Activated T-cell treated with anti-CD3 and anti-CD28 coated beads, Interleukin-2, amount 50 U/mL, for 24 hours (primary cell): ENCODE data around the gene MYBPC2.

Experiments used
- DNase-seq: peaks from one replicate; pipeline ENCODE4 v3.0.0-alpha.2; 2020
- H3K27ac Mint-ChIP-seq: 2 replicates; pipeline ENCODE4 v1.8.0; 2020; ENCODE audit warnings: mild to moderate bottlenecking, mixed read lengths
- H3K27me3 Mint-ChIP-seq: 2 replicates; pipeline ENCODE4 v1.8.0; 2020; ENCODE audit warnings: mixed read lengths
- H3K36me3 Mint-ChIP-seq: 2 replicates; pipeline ENCODE4 v1.8.0; 2020; ENCODE audit warnings: low read depth, mixed read lengths
- H3K4me1 Mint-ChIP-seq: 2 replicates; pipeline ENCODE4 v1.8.0; 2020; ENCODE audit warnings: low read depth, mixed read lengths
- H3K4me3 Mint-ChIP-seq: 2 replicates; pipeline ENCODE4 v1.8.0; 2020; ENCODE audit warnings: mild to moderate bottlenecking, moderate library complexity, mixed read lengths
- H3K9me3 Mint-ChIP-seq: 2 replicates; pipeline ENCODE4 v1.8.0; 2020; ENCODE audit warnings: mixed read lengths

The MYBPC2 gene

DNA sequence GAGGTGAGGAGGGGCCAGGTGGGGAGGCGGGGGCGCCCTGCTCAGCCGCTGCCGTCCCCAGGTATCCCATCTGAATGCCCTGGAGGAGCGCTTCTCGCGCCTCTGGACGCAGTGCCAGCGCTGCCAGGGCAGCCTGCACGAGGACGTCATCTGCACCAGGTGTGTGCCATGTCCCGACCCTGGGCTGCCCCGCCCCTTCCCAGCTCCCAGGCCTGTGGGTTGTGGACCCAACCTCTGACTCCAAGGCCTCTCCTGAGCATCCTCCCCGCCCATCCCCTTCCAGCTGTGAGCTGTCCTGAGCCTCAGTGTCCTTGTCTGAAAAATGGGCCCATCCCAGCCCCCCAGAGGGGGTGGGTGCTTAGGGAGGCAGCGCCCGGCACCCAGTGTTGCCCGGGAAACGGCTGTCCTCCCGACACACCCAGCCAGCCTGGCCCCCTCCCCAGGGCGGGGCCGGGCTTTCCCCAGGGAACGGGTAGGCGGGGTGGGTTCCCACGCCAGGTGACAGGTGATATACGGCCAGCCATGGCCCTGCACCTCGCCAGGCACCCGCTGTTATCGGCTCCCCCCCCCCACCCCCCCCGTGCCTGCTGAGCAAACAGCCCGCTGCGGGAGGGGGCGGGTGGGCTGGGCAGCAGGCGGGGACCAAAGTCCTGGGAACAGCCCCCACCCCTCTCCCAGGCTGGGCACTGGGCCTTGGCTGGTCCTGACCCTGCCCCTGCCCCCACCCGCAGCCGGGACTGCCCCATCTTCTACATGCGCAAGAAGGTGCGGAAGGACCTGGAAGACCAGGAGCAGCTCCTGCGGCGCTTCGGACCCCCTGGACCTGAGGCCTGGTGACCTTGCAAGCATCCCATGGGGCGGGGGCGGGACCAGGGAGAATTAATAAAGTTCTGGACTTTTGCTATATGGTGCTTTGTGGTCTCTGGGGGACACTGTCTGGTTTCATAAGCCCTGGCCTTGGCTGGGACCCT is 15.3 kb upstream of the MYBPC2 start:
- H3K27me3 Mint-ChIP-seq = peaks cover 36% of the 10 kb centered on the region
- no peak overlapping the region for H3K27ac Mint-ChIP-seq
- H3K4me1 Mint-ChIP-seq = peaks cover 18% of the 10 kb centered on the region
- no peak for DNase-seq
- no peaks in the 10 kb centered on the region for H3K9me3 Mint-ChIP-seq
- peaks cover 42% of the 10 kb centered on the region for H3K36me3 Mint-ChIP-seq
- H3K4me3 Mint-ChIP-seq = no peak overlapping the region

DNA sequence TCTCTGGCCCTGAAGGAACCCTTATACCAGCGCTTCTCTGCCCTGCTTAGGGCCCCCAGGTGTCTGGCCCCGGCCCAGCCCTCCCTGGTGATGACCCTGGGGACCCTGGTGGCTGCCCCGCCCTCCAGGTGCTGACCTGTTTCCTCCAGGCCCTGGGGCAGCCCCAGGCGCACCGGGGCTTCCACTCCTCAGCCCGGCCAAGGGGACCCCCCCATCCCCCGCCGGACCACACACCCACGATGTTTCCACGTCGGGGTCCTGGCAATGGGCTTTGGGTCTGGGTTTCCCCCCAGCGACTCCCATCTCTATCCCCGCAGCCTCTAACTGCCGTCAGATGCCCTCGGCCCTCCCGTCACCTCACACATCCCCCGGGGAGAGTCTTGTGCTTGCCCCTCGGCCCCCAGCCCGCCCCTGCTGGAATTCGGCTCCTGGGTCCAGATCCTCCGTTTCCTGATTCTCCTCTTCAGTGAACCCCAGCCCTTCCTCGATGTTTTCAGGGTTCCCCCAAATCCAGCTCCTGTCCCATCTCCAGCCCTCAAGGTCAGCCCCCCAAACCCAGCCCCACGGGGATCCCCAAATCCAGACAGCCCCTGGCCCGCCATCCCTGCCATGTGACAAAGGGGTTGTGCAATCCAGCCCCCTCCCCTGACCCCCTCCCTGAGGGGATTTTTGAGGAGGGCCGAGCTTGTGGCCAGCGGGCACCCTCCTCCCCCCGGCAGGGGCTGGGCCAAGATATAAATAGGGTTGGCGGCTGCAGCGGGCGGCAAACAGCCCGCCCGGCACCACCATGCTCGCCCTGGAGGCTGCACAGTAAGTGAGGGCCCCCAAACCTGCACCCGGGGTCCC is 14.3 kb upstream of the MYBPC2 start, which contains the start of gene SPIB:
Gene SPIB, plus strand, starts transcription at position 763 of the 846 bp plus-strand sequence. Its CDS starts 25 bp downstream, at position 788.
- Mint-ChIP-seq H3K4me3 (no peak within 1 kb of the TSS), H3K27ac (peak within 1 kb of the TSS; percentile 15), H3K9me3 (no peaks in the 10 kb centered on the region), H3K36me3 (peaks cover 33% of the 10 kb centered on the region), H3K27me3 (peaks cover 39% of the 10 kb centered on the region), H3K4me1 (peaks cover 18% of the 10 kb centered on the region)
- DNase-seq = no peak

GRCh38 chr19:50419022-50419579 is 13.6 kb upstream of the MYBPC2 start:
- H3K27ac Mint-ChIP-seq = peak overlapping the region; percentile 15
- DNase-seq = no peak
- peaks cover 26% of the 10 kb centered on the region for H3K36me3 Mint-ChIP-seq
- peaks cover 18% of the 10 kb centered on the region for H3K4me1 Mint-ChIP-seq
- H3K4me3 Mint-ChIP-seq = no peak overlapping the region
- no peaks in the 10 kb centered on the region for H3K9me3 Mint-ChIP-seq
- H3K27me3 Mint-ChIP-seq = peaks cover 43% of the 10 kb centered on the region

GRCh38 chr19:50419580-50420035 is 13.1 kb upstream of the MYBPC2 start:
- Mint-ChIP-seq H3K27me3 (peaks cover 44% of the 10 kb centered on the region), H3K36me3 (peaks cover 21% of the 10 kb centered on the region), H3K4me3 (no peak overlapping the region), H3K4me1 (peaks cover 13% of the 10 kb centered on the region), H3K9me3 (no peaks in the 10 kb centered on the region), H3K27ac (no peak overlapping the region)
- DNase-seq = no peak

GRCh38 chr19:50420127-50420526 is 12.6 kb upstream of the MYBPC2 start:
- Mint-ChIP-seq H3K36me3 (peaks cover 16% of the 10 kb centered on the region), H3K27ac (no peak overlapping the region), H3K4me3 (no peak overlapping the region), H3K27me3 (peaks cover 44% of the 10 kb centered on the region), H3K4me1 (peaks cover 12% of the 10 kb centered on the region), H3K9me3 (no peaks in the 10 kb centered on the region)
- DNase-seq = no peak

- H3K36me3 Mint-ChIP-seq = peaks cover 12% of the 10 kb centered on the region
- H3K4me3 Mint-ChIP-seq = no peak overlapping the region
- H3K27me3 Mint-ChIP-seq = peaks cover 44% of the 10 kb centered on the region
- no peaks in the 10 kb centered on the region for H3K9me3 Mint-ChIP-seq
- H3K27ac Mint-ChIP-seq = no peak overlapping the region
- DNase-seq = no peak
- peaks cover 12% of the 10 kb centered on the region for H3K4me1 Mint-ChIP-seq
Observed at GRCh38 chr19:50420808-50421207, 11.9 kb upstream of the MYBPC2 start.

GRCh38 chr19:50422397-50423278 is 10.1 kb upstream of the MYBPC2 start:
- Mint-ChIP-seq H3K36me3 (peaks cover 8% of the 10 kb centered on the region), H3K27ac (no peak overlapping the region), H3K27me3 (peaks cover 44% of the 10 kb centered on the region), H3K4me1 (peaks cover 14% of the 10 kb centered on the region), H3K9me3 (no peaks in the 10 kb centered on the region), H3K4me3 (no peak overlapping the region)
- DNase-seq = no peak

GRCh38 chr19:50423279-50424113 is 9.2 kb upstream of the MYBPC2 start:
- H3K9me3 Mint-ChIP-seq = no peaks in the 10 kb centered on the region
- no peak overlapping the region for H3K4me3 Mint-ChIP-seq
- H3K27ac Mint-ChIP-seq = no peak overlapping the region
- peaks cover 41% of the 10 kb centered on the region for H3K27me3 Mint-ChIP-seq
- H3K36me3 Mint-ChIP-seq = peaks cover 4% of the 10 kb centered on the region
- DNase-seq = no peak
- peaks cover 14% of the 10 kb centered on the region for H3K4me1 Mint-ChIP-seq

DNA sequence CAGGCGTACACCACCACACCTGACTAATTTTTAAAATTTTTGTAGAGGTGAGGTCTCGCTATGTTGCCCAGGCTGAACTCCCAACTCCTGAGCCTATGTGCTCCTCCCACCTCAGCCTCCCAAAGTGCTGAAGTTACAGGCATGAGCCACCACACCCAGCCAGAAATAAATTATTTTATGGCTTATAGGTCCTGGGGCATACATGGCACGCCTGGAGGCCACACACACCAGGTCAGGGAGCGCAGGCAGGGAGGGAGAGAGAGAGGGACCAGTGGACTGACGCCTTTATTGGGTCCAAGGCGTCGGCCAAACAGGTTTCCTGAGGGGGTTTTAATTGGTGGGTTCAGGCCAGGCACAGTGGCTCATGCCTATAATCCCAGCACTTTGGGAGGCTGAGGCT is 7.1 kb upstream of the MYBPC2 start:
- Mint-ChIP-seq H3K9me3 (no peaks in the 10 kb centered on the region), H3K4me1 (peaks cover 2% of the 10 kb centered on the region), H3K27ac (no peak overlapping the region), H3K4me3 (no peak overlapping the region), H3K36me3 (peaks cover 3% of the 10 kb centered on the region), H3K27me3 (peaks cover 40% of the 10 kb centered on the region)
- DNase-seq = no peak

DNA sequence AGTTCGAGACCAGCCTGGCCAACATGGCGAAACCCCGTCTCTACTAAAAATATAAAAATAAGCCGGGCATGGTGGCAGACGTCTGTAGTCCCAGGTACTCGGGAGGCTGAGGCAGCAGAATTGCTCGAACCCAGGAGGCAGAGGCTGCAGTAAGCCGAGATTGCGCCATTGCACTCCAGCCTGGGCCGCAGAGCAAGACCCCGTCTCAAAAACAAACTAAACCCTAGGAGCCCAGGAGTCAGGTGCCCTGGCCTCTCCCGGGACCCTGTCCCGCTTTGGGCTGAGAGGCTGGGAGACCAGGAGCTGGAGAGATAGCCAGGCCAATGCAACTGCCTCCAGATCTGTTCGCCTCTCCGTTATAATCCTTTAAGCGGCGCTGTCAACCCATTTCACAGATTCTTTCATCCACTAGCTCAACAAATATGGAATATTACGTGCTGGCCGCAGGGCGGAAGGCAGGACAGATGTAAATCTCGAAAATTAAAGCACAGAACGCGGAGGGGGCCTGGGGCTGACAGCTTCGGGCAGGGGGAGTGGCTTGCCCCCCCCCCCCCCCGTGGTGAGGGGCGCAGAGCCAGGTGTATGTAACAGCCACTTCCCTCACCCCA is 5.3 kb upstream of the MYBPC2 start:
- no peak for DNase-seq
- H3K4me3 Mint-ChIP-seq = no peak overlapping the region
- H3K27me3 Mint-ChIP-seq = peaks cover 36% of the 10 kb centered on the region
- no peak overlapping the region for H3K27ac Mint-ChIP-seq
- no peaks in the 10 kb centered on the region for H3K36me3 Mint-ChIP-seq
- H3K4me1 Mint-ChIP-seq = peaks cover 13% of the 10 kb centered on the region
- H3K9me3 Mint-ChIP-seq = no peaks in the 10 kb centered on the region

GRCh38 chr19:50427997-50428425 is 4.7 kb upstream of the MYBPC2 start:
- DNase-seq = peak; percentile 53
- Mint-ChIP-seq H3K27me3 (peaks cover 39% of the 10 kb centered on the region), H3K36me3 (no peaks in the 10 kb centered on the region), H3K9me3 (no peaks in the 10 kb centered on the region), H3K4me3 (peak overlapping the region; percentile 48), H3K27ac (no peak overlapping the region), H3K4me1 (peaks cover 13% of the 10 kb centered on the region)

- Mint-ChIP-seq H3K36me3 (no peaks in the 10 kb centered on the region), H3K4me1 (peaks cover 13% of the 10 kb centered on the region), H3K9me3 (no peaks in the 10 kb centered on the region), H3K27ac (no peak overlapping the region), H3K4me3 (no peak overlapping the region), H3K27me3 (peaks cover 42% of the 10 kb centered on the region)
- no peak for DNase-seq
Observed at GRCh38 chr19:50428772-50429463, 3.8 kb upstream of the MYBPC2 start.
